WTC11 (cell line): Measurements from ENCODE around the gene RAB40B.

Experiments
- CBFB ChIP-seq: sonication (generic); formaldehyde crosslinking; IDR thresholded peaks from 2 replicates; pipeline ENCODE4 v1.8.1; 2022; ENCODE audit warnings: mild to moderate bottlenecking, low read depth, missing genetic modification reagents
- JUN ChIP-seq: sonication (generic); formaldehyde crosslinking; IDR thresholded peaks from 2 replicates; pipeline ENCODE4 v1.8.0; 2023; ENCODE audit warnings: mild to moderate bottlenecking, missing genetic modification reagents
- TF ChIP-seq, protein P1 (sequence below): fragments of 200-600 bp; IDR thresholded peaks from 2 replicates; pipeline ENCODE4 v1.8.0; 2022; ENCODE audit warnings: antibody characterized with exemption
- TF ChIP-seq, protein P2 (sequence below): sonication (generic); formaldehyde crosslinking; IDR thresholded peaks from 2 replicates; pipeline ENCODE4 v1.8.1; 2022; ENCODE audit warnings: mild to moderate bottlenecking, missing genetic modification reagents, moderate library complexity, borderline replicate concordance

DNA sequence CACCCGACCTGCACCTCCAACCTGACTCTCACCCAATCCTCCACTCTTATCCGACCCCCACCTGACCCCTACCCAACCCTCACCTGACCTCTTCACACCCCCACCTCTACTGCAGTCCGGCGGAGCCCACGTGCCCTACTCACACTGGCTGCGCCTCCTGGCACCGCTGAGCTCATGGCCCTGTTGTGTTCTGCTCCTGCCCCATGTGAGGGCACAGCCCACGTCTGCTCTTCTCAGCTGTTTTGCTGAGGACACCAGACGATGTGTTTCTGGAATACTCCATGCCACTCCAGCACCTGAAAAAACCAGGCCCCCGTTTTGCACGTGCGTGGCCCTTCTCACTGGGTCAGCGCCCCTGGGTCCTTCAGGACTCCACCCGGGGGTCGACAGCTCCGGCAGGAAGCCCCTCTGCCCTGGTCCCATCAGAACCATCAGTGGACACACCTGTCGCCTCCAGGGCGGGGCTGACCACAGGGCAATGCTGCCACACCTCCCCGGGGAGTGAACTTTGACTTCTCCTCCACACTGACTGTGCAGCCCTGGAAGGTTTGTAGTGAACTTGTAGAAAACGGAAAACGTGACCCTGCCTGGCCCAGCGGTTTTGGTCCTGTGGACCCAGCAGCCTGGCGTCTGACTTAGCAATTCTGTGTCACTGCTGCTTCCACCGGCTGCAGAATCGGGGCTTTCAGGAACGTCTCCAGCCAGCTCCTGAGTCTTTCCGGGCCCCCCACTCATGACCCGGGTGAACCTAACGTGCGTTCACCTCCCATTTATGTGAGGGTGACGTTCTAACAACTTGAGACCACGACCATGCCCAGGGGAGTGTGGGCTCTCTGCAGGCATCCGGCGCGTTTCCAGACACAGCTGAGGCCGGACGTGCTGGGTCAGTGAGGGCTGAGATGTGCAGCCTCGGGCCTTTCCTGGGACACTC lies 5.7 kb upstream of the RAB40B start:
- TF ChIP-seq, protein P1, sequence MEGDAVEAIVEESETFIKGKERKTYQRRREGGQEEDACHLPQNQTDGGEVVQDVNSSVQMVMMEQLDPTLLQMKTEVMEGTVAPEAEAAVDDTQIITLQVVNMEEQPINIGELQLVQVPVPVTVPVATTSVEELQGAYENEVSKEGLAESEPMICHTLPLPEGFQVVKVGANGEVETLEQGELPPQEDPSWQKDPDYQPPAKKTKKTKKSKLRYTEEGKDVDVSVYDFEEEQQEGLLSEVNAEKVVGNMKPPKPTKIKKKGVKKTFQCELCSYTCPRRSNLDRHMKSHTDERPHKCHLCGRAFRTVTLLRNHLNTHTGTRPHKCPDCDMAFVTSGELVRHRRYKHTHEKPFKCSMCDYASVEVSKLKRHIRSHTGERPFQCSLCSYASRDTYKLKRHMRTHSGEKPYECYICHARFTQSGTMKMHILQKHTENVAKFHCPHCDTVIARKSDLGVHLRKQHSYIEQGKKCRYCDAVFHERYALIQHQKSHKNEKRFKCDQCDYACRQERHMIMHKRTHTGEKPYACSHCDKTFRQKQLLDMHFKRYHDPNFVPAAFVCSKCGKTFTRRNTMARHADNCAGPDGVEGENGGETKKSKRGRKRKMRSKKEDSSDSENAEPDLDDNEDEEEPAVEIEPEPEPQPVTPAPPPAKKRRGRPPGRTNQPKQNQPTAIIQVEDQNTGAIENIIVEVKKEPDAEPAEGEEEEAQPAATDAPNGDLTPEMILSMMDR = no peak
- TF ChIP-seq JUN (CRISPR knock-in tag) = no peak
- no peak for TF ChIP-seq CBFB (CRISPR knock-in tag)
- TF ChIP-seq, protein P2, sequence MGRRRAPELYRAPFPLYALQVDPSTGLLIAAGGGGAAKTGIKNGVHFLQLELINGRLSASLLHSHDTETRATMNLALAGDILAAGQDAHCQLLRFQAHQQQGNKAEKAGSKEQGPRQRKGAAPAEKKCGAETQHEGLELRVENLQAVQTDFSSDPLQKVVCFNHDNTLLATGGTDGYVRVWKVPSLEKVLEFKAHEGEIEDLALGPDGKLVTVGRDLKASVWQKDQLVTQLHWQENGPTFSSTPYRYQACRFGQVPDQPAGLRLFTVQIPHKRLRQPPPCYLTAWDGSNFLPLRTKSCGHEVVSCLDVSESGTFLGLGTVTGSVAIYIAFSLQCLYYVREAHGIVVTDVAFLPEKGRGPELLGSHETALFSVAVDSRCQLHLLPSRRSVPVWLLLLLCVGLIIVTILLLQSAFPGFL (CRISPR knock-in tag) = no peak
